HFFc6 (cell line): ENCODE data around the gene RER1. TPM values are rescaled to one million over a fixed set of nuclear protein-coding genes. Genes with fewer than 3 reads are reported as not detected.

Experiments
- DNase-seq: peaks from one replicate; pipeline ENCODE4 v3.0.0-alpha.2; 2018
- H3K27ac Mint-ChIP-seq: 2 replicates; pipeline ENCODE4 v1.8.0; 2020; ENCODE audit warnings: mild to moderate bottlenecking, mixed read lengths
- H3K27me3 Mint-ChIP-seq: 2 replicates; pipeline ENCODE4 v1.8.0; 2021; ENCODE audit warnings: mild to moderate bottlenecking, moderate library complexity, mixed read lengths; ENCODE audit not compliant: insufficient read depth
- H3K36me3 Mint-ChIP-seq: 2 replicates; pipeline ENCODE4 v1.8.0; 2021; ENCODE audit warnings: low read depth, mixed read lengths
- H3K4me1 Mint-ChIP-seq: 2 replicates; pipeline ENCODE4 v1.8.0; 2020; ENCODE audit warnings: low read depth, mixed read lengths
- H3K4me3 Mint-ChIP-seq: 2 replicates; pipeline ENCODE4 v1.8.0; 2020; ENCODE audit warnings: mild to moderate bottlenecking, moderate library complexity, mixed read lengths
- H3K9me3 Mint-ChIP-seq: 2 replicates; pipeline ENCODE4 v1.8.0; 2020; ENCODE audit warnings: mild to moderate bottlenecking, mixed read lengths
- CTCF ChIP-seq: fragments of 200-600 bp; sonication (generic); IDR thresholded peaks from 2 replicates; pipeline ENCODE4 v1.5.0; 2021; ENCODE audit warnings: antibody characterized with exemption, mild to moderate bottlenecking
- total RNA-seq, 6 experiments: library from RNA; stranded (reverse); fragmentation: NEBNext Ultra II Directional; extraction: Animal tissue kit (Norgen Biotek cat#: 25700); gene quantifications; 2 replicates in 1 of 6; 3 replicates in 5 of 6; pipeline ENCODE4 v1.2.3, GENCODE V29; 2021

RER1 gene
- total RNA-seq, 6 experiments from 2014 or later, result 254 to 303 (median 283) TPM

GRCh38 chr1:2446394-2446793 is 54.8 kb downstream of the RER1 start:
- Mint-ChIP-seq H3K9me3 (no peaks in the 10 kb centered on the region), H3K27me3 (peaks cover 17% of the 10 kb centered on the region), H3K27ac (no peak overlapping the region), H3K4me1 (no peaks in the 10 kb centered on the region; the same call in 1 of the 2 replicates), H3K36me3 (no peaks in the 10 kb centered on the region), H3K4me3 (no peak overlapping the region)
- TF ChIP-seq CTCF, result no peak
- no peak for DNase-seq

GRCh38 chr1:2446861-2447260 is 55.2 kb downstream of the RER1 start:
- Mint-ChIP-seq H3K4me3 (no peak overlapping the region), H3K9me3 (no peaks in the 10 kb centered on the region), H3K36me3 (no peaks in the 10 kb centered on the region), H3K27ac (no peak overlapping the region), H3K27me3 (peaks cover 13% of the 10 kb centered on the region), H3K4me1 (peaks cover 2% of the 10 kb centered on the region; the same call in 1 of the 2 replicates)
- TF ChIP-seq CTCF, result no peak
- no peak for DNase-seq

- peaks cover 11% of the 10 kb centered on the region for H3K27me3 Mint-ChIP-seq
- no peak for DNase-seq
- no peaks in the 10 kb centered on the region for H3K36me3 Mint-ChIP-seq
- no peak for TF ChIP-seq CTCF
- no peak overlapping the region for H3K27ac Mint-ChIP-seq
- no peaks in the 10 kb centered on the region for H3K9me3 Mint-ChIP-seq
- no peak overlapping the region for H3K4me3 Mint-ChIP-seq
- H3K4me1 Mint-ChIP-seq, result peaks cover 6% of the 10 kb centered on the region; the same call in 1 of the 2 replicates
These were observed 55.8 kb downstream of the RER1 start for GRCh38 chr1:2447276-2448097.

- no peak for DNase-seq
- Mint-ChIP-seq H3K9me3 (no peaks in the 10 kb centered on the region), H3K4me1 (peaks cover 12% of the 10 kb centered on the region), H3K27me3 (peaks cover 8% of the 10 kb centered on the region), H3K36me3 (no peaks in the 10 kb centered on the region), H3K4me3 (no peak overlapping the region), H3K27ac (no peak overlapping the region)
- no peak for TF ChIP-seq CTCF
These were observed 56.4 kb downstream of the RER1 start for GRCh38 chr1:2448098-2448445.

- no peaks in the 10 kb centered on the region for H3K36me3 Mint-ChIP-seq
- TF ChIP-seq CTCF, result no peak
- peaks cover 14% of the 10 kb centered on the region for H3K4me1 Mint-ChIP-seq
- H3K27me3 Mint-ChIP-seq, result peaks cover 5% of the 10 kb centered on the region
- DNase-seq, result no peak
- H3K27ac Mint-ChIP-seq, result no peak overlapping the region
- H3K9me3 Mint-ChIP-seq, result no peaks in the 10 kb centered on the region
- no peak overlapping the region for H3K4me3 Mint-ChIP-seq
These were observed 58.2 kb downstream of the RER1 start for GRCh38 chr1:2449636-2450454.
